ENCODE measurements around the gene ELOVL5.

- TF ChIP-seq CTBP1 (IDR thresholded peaks at IDR 0.05; ENCODE audit: borderline replicate concordance) = no peak
- no peak for TF ChIP-seq NFRKB (IDR thresholded peaks at IDR 0.05)
- TF ChIP-seq FOXM1 (IDR thresholded peaks at IDR 0.05; ENCODE audit: borderline replicate concordance) = no peak
- no peak for TF ChIP-seq HDGF (IDR thresholded peaks at IDR 0.05; ENCODE audit: borderline replicate concordance)
- TF ChIP-seq SP1 (IDR thresholded peaks at IDR 0.05) = no peak
- no peak for TF ChIP-seq BHLHE40 (IDR thresholded peaks at IDR 0.05; ENCODE audit: borderline replicate concordance)
- TF ChIP-seq ELF4 (IDR thresholded peaks at IDR 0.05) = no peak
Measured at GRCh38 chr6:53306819-53307347, 41.9 kb downstream of the ELOVL5 start.

Data from HEK293T (cell line).